Measurements from ENCODE around the gene HOXB3.

DNA sequence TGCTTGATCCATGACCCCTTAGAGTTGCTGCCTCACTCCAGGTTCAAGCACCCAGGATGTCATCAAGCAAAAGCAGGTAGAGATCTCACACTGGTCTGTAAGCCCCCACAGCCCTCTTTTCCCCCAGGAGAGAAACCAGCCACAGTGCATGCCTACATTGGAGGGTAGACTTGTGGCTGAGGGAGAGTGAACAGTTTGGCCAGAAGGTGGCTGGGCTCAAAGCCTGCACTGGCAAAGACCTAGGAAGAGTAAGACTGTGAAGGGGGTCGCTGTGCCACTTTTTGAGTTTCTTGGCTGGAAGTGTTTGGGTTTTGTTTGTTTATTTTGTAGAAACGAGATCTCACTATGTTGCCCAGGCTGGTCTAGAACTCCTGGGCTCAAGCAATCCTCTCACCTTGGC lies 87.7 kb downstream of the HOXB3 start:
- TF ChIP-seq EZH2 (IDR thresholded peaks at IDR 0.05; ENCODE audit: borderline replicate concordance, low read length), result no peak
- TF ChIP-seq, protein P1, sequence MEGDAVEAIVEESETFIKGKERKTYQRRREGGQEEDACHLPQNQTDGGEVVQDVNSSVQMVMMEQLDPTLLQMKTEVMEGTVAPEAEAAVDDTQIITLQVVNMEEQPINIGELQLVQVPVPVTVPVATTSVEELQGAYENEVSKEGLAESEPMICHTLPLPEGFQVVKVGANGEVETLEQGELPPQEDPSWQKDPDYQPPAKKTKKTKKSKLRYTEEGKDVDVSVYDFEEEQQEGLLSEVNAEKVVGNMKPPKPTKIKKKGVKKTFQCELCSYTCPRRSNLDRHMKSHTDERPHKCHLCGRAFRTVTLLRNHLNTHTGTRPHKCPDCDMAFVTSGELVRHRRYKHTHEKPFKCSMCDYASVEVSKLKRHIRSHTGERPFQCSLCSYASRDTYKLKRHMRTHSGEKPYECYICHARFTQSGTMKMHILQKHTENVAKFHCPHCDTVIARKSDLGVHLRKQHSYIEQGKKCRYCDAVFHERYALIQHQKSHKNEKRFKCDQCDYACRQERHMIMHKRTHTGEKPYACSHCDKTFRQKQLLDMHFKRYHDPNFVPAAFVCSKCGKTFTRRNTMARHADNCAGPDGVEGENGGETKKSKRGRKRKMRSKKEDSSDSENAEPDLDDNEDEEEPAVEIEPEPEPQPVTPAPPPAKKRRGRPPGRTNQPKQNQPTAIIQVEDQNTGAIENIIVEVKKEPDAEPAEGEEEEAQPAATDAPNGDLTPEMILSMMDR (IDR thresholded peaks at IDR 0.05; ENCODE audit: low read length), result no peak
